Stromal cell of bone marrow (primary cell): ENCODE data around the gene CHIC2.
A peak's percentile ranks its signal among the peaks of the same experiment; 100 is the strongest.

Experiments used
- DNase-seq: peaks from one replicate; pipeline ENCODE4 v3.0.0-alpha.2; 2012; ENCODE audit warnings: low read depth

Gene CHIC2

GRCh38 chr4:54093324-54094240, 29.2 kb upstream of the CHIC2 start:
- DNase-seq: no peak

- no peak for DNase-seq
These were observed 28.3 kb upstream of the CHIC2 start for GRCh38 chr4:54092405-54093323.

- peak; percentile 60 for DNase-seq
These were observed 27.4 kb upstream of the CHIC2 start for GRCh38 chr4:54091637-54092404.

GRCh38 chr4:54090804-54091623, 26.6 kb upstream of the CHIC2 start:
- DNase-seq: no peak

- no peak for DNase-seq
These were observed 26.0 kb upstream of the CHIC2 start for GRCh38 chr4:54090404-54090803.

GRCh38 chr4:54089875-54090274, 25.5 kb upstream of the CHIC2 start:
- no peak for DNase-seq

- peak; percentile 94 for DNase-seq
These were observed 20.9 kb upstream of the CHIC2 start for GRCh38 chr4:54085284-54085683.

GRCh38 chr4:54082168-54082567, 17.8 kb upstream of the CHIC2 start:
- peak; percentile 97 for DNase-seq

GRCh38 chr4:54077812-54078211, 13.4 kb upstream of the CHIC2 start:
- DNase-seq: no peak

GRCh38 chr4:54076673-54077072, 12.3 kb upstream of the CHIC2 start:
- no peak for DNase-seq

- no peak for DNase-seq
These were observed 10.0 kb upstream of the CHIC2 start for GRCh38 chr4:54074381-54074780.

GRCh38 chr4:54073271-54073880, 9.0 kb upstream of the CHIC2 start:
- DNase-seq: peak; percentile 51

- peak; percentile 86 for DNase-seq
These were observed 2.8 kb upstream of the CHIC2 start for GRCh38 chr4:54067166-54067565.

- no peak for DNase-seq
These were observed 2.3 kb upstream of the CHIC2 start for GRCh38 chr4:54066718-54067129.

- no peak for DNase-seq
These were observed 1.6 kb upstream of the CHIC2 start for GRCh38 chr4:54066088-54066415.

- DNase-seq: peak; percentile 79
These were observed 1.1 kb upstream of the CHIC2 start for GRCh38 chr4:54065282-54066087.

- DNase-seq: no peak
These were observed 578 bp downstream of the CHIC2 start for GRCh38 chr4:54063737-54064316.

GRCh38 chr4:54063229-54063628, 1.2 kb downstream of the CHIC2 start:
- no peak for DNase-seq

- DNase-seq: no peak
These were observed 2.0 kb downstream of the CHIC2 start for GRCh38 chr4:54062392-54062791.

- DNase-seq: no peak
These were observed 2.5 kb downstream of the CHIC2 start for GRCh38 chr4:54061873-54062272.
